ENCODE data around the gene C1QTNF9. TPM values are rescaled to one million over a fixed set of nuclear protein-coding genes. Genes with fewer than 3 reads are reported as not detected.
"Not testable (repeated sequence)": the region's sequence is repeated elsewhere in the genome, so short reads cannot be mapped to it uniquely, and the experiment has no call there.

C1QTNF9 gene, protein sequence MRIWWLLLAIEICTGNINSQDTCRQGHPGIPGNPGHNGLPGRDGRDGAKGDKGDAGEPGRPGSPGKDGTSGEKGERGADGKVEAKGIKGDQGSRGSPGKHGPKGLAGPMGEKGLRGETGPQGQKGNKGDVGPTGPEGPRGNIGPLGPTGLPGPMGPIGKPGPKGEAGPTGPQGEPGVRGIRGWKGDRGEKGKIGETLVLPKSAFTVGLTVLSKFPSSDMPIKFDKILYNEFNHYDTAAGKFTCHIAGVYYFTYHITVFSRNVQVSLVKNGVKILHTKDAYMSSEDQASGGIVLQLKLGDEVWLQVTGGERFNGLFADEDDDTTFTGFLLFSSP
- not detected for total RNA-seq

- 51 to 69% methylated on average over 2 of the region's 2 CpGs for WGBS, 2 donors
- H3K27me3 ChIP-seq; H3K36me3 ChIP-seq; DNase-seq; intact Hi-C loops (cut with DNase I); H3K27ac ChIP-seq; H3K9me3 ChIP-seq; H3K4me1 ChIP-seq; H3K4me3 ChIP-seq (replicated peaks in 1 of 3): not testable (repeated sequence)
Measured at GRCh38 chr13:24309300-24309699, at the start of gene C1QTNF9. Gene C1QTNF9 (plus strand): TSS chr13:24309580. CDS start chr13:24316004, 6,424 bp downstream.

- DNase-seq = peak; percentile 31 to 57
- peaks cover 7 to 21% of the 10 kb centered on the region in 2 donors for H3K4me1 ChIP-seq
- no peak overlapping the region for H3K4me3 ChIP-seq (replicated peaks in 1 of 3)
- no peaks in the 10 kb centered on the region for H3K36me3 ChIP-seq
- H3K9me3 ChIP-seq = no peaks in the 10 kb centered on the region
- intact Hi-C loops (cut with DNase I) = no loop called here
- 35 to 59% methylated on average over 3 of the region's 3 CpGs for WGBS, 2 donors
- TF ChIP-seq POLR2A (IDR thresholded peaks at IDR 0.05) = peak in 1 of 2 donors; percentile 13
- TF ChIP-seq, protein P1, sequence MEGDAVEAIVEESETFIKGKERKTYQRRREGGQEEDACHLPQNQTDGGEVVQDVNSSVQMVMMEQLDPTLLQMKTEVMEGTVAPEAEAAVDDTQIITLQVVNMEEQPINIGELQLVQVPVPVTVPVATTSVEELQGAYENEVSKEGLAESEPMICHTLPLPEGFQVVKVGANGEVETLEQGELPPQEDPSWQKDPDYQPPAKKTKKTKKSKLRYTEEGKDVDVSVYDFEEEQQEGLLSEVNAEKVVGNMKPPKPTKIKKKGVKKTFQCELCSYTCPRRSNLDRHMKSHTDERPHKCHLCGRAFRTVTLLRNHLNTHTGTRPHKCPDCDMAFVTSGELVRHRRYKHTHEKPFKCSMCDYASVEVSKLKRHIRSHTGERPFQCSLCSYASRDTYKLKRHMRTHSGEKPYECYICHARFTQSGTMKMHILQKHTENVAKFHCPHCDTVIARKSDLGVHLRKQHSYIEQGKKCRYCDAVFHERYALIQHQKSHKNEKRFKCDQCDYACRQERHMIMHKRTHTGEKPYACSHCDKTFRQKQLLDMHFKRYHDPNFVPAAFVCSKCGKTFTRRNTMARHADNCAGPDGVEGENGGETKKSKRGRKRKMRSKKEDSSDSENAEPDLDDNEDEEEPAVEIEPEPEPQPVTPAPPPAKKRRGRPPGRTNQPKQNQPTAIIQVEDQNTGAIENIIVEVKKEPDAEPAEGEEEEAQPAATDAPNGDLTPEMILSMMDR (IDR thresholded peaks at IDR 0.05) = no peak
- H3K27me3 ChIP-seq = no peaks in the 10 kb centered on the region
- H3K27ac ChIP-seq = peak overlapping the region in 2 of 3 donors; percentile 43 to 46
Measured at GRCh38 chr13:24261566-24261965, 47.8 kb upstream of the C1QTNF9 start.

DNA sequence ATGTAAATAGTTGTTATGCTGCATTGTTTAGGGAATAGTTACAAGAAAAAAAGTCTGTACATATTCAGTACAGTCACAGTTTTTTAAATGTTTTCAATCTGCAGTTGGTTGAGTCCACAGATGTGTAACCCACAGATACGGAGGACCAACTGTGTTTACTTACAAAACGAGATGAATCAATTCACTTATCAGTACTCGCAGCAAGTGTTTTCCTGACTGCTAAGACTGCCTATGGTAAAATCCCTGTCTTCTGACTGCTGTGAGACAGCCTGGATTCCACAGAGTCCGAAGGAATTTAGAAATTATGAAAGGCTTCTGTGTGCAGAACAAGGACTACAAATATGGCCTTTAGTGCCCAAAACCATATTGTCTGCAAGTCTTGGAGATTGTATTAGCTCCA is 45.7 kb upstream of the C1QTNF9 start:
- peaks cover 7 to 34% of the 10 kb centered on the region in 2 donors for H3K4me1 ChIP-seq
- H3K27me3 ChIP-seq = no peaks in the 10 kb centered on the region
- WGBS, 2 donors = 63 to 84% methylated on average over 4 of the region's 4 CpGs
- no peak for TF ChIP-seq POLR2A (IDR thresholded peaks at IDR 0.05)
- TF ChIP-seq, protein P1 (IDR thresholded peaks at IDR 0.05) = no peak
- no peaks in the 10 kb centered on the region for H3K36me3 ChIP-seq
- intact Hi-C loops (cut with DNase I) = no loop called here
- H3K27ac ChIP-seq = peak overlapping the region in 1 of 3 donors; percentile 4
- no peak overlapping the region for H3K4me3 ChIP-seq (replicated peaks in 1 of 3)
- H3K9me3 ChIP-seq = no peaks in the 10 kb centered on the region
- DNase-seq = no peak

DNA sequence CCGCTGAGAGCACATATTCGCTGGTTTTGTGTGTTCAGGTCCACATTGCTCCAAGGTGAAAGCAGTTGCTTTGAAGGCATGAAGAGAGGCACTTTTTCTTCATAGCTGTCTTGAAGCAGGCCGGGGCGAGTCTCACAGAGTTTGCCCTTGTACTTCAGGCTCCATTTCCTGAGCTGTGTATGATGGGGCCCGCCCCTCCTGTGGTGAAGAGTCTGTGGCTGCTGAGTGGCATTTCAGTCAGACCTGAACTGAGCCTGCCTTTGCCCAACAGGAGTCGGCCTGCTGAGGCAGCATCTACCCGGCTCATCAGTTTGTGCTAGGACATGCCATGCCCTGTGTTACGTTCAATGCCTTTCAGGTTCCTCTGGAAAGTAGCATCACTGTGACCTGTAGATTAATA is 44.4 kb upstream of the C1QTNF9 start:
- no peaks in the 10 kb centered on the region for H3K9me3 ChIP-seq
- H3K4me1 ChIP-seq = peaks cover 7 to 34% of the 10 kb centered on the region in 2 donors
- peak; percentile 51 to 58 for DNase-seq
- peak overlapping the region in 2 of 3 donors; percentile 13 to 34 for H3K27ac ChIP-seq
- no peaks in the 10 kb centered on the region for H3K27me3 ChIP-seq
- intact Hi-C loops (cut with DNase I) = no loop called here
- no peaks in the 10 kb centered on the region for H3K36me3 ChIP-seq
- no peak overlapping the region for H3K4me3 ChIP-seq (replicated peaks in 1 of 3)
- WGBS, 2 donors = 60 to 79% methylated on average over 8 of the region's 8 CpGs
- TF ChIP-seq, protein P1 (IDR thresholded peaks at IDR 0.05) = no peak
- no peak for TF ChIP-seq POLR2A (IDR thresholded peaks at IDR 0.05)

DNA sequence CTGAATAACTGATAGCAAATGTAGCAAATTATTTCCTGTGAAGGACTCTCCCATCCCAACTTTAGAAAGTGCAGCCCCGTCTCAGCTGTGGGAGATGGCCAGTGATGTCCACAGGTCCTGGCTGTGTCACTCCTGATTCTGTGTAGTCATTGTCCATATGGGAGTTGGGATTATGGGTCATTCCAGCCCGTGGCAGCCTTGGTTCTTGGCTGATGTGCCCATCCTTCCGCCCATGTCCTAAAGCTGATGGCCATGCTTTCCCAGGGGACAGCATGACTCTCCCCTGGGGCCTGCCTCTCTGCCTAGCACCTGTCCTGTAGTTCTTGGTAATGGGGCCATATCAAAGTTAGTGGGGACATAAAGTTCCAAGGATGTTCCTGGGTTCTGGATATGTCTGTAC is 43.9 kb upstream of the C1QTNF9 start:
- Histone ChIP-seq H3K9me3 (no peaks in the 10 kb centered on the region), H3K27ac (peak overlapping the region in 1 of 3 donors; percentile 34), H3K4me1 (peaks cover 11 to 37% of the 10 kb centered on the region in 2 donors), H3K4me3 (replicated peaks in 1 of 3) (no peak overlapping the region), H3K36me3 (no peaks in the 10 kb centered on the region), H3K27me3 (no peaks in the 10 kb centered on the region)
- TF ChIP-seq POLR2A (IDR thresholded peaks at IDR 0.05) = no peak
- TF ChIP-seq, protein P1 (IDR thresholded peaks at IDR 0.05) = no peak
- WGBS, 2 donors = 95 to 100% methylated on average over 3 of the region's 3 CpGs
- no peak for DNase-seq
- intact Hi-C loops (cut with DNase I) = no loop called here
